H1 (cell line): ENCODE data around the gene STX12.

Experiments
- EZH2 ChIP-seq: fragments of 200-600 bp; sonication (generic); IDR thresholded peaks from 2 replicates; pipeline ENCODE4 v1.7.1; 2012; ENCODE audit warnings: low read depth, mild to moderate bottlenecking, moderate library complexity, low read length, inconsistent platforms; ENCODE audit not compliant: severe bottlenecking
- SIN3A ChIP-seq, 2 experiments: IDR thresholded peaks in 1 of 2; conservative IDR thresholded peaks in 1 of 2; 2 replicates each; pipeline ENCODE4 v1.6.1; 2011 to 2012; ENCODE audit warnings: low read length in 2 of 2, improper control_type of control experiment in 1 of 2, low read depth in 1 of 2, mild to moderate bottlenecking in 1 of 2
- TF ChIP-seq, protein P1 (sequence below), 3 experiments: IDR thresholded peaks; 1 replicate in 2 of 3; 2 replicates in 1 of 3; pipeline versions ENCODE4 v1.5.1 to v1.6.1; 2011; ENCODE audit warnings: low read length in 3 of 3, mild to moderate bottlenecking in 3 of 3, inconsistent platforms in 2 of 3, low read depth in 1 of 3, moderate library complexity in 1 of 3; ENCODE audit not compliant: insufficient read depth in 1 of 3; ENCODE audit errors: control extremely low read depth in 1 of 3

DNA sequence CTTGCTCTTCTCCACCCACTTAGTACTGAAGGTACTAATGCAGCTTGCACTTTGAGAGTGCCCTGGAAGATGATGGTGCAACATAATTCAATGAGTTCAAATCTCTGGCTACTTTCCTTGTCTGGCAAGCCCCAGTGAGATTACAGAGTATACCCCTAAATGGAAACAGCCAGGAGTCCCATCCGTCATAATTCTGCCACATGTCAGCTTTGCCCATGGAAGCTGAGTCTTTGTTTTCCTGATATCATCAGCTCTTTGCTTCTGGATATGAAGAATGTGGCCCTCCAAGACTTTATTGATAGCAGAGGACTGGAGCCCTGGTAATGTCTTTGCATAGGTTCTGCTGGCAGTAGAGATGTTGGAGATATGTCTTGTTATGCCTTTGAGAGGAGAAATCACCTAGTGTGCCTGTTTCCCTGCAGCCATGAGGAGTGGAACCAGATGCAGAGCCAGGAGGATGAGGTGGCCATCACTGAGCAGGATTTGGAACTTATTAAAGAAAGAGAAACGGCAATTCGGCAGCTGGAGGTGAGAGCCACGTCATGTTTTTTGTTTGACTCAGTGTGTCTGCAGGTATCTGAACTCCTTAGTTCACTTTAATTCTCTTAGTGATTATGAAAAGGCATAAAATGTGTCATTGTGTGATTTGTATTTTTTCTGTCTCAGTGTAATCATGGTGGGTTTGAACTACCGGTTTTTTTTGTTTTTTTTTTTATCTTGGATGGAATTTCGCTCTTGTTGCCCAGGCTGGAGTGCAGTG lies 38.9 kb downstream of the STX12 start:
- TF ChIP-seq, protein P1, sequence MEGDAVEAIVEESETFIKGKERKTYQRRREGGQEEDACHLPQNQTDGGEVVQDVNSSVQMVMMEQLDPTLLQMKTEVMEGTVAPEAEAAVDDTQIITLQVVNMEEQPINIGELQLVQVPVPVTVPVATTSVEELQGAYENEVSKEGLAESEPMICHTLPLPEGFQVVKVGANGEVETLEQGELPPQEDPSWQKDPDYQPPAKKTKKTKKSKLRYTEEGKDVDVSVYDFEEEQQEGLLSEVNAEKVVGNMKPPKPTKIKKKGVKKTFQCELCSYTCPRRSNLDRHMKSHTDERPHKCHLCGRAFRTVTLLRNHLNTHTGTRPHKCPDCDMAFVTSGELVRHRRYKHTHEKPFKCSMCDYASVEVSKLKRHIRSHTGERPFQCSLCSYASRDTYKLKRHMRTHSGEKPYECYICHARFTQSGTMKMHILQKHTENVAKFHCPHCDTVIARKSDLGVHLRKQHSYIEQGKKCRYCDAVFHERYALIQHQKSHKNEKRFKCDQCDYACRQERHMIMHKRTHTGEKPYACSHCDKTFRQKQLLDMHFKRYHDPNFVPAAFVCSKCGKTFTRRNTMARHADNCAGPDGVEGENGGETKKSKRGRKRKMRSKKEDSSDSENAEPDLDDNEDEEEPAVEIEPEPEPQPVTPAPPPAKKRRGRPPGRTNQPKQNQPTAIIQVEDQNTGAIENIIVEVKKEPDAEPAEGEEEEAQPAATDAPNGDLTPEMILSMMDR (IDR thresholded peaks at IDR 0.05; ENCODE audit: control extremely low read depth in 1 of 3, insufficient read depth in 1 of 3, low read depth in 1 of 3, low read length in 3 of 3), result no peak
- TF ChIP-seq SIN3A (conservative IDR thresholded peaks at IDR 0.05 in 1 of 2, IDR thresholded peaks at IDR 0.05 in 1 of 2; ENCODE audit: low read depth in 1 of 2, low read length in 2 of 2), result no peak
- TF ChIP-seq EZH2, result no peak
